ENCODE data around the gene FBN3. TPM values are rescaled to one million over a fixed set of nuclear protein-coding genes. Genes with fewer than 3 reads are reported as not detected.
A peak's percentile ranks its signal among the peaks of the same experiment; 100 is the strongest.

Gene FBN3
- total RNA-seq: not detected
- polyA plus RNA-seq: not detected
- long read RNA-seq, donor 1: 0 reads
- long read RNA-seq, donor 2: 0 reads
- long read RNA-seq, donor 3: 0 reads
- long read RNA-seq, donor 4: 0 reads

GRCh38 chr19:8149261-8150094 is at the start of gene FBN3:
Gene FBN3, minus strand, starts transcription at chr19:8149592. Its CDS starts 2,112 bp downstream, at chr19:8147480.
- Histone ChIP-seq H3K9me3 (ENCODE audit: control insufficient read depth, low read length) (no peaks in the 10 kb centered on the region), H3K27me3 (ENCODE audit: control insufficient read depth, insufficient read depth) (no peaks in the 10 kb centered on the region), H3K4me3 (ENCODE audit: low read length) (peak within 1 kb of the TSS; percentile 43), H3K27ac (ENCODE audit: low read length) (no peak within 1 kb of the TSS), H3K4me1 (ENCODE audit: control insufficient read depth, insufficient read depth, low read length) (no peaks in the 10 kb centered on the region)
- WGBS: 5% methylated on average over 72 of the region's 72 CpGs
- ATAC-seq: no peak
- DNase-seq: no peak
- intact Hi-C loops (cut with DNase I): loop anchor here in 1 of 4 donors (10.0 kb wide), 2 partner anchors 105 to 185 kb away; no protein-coding TSS in a partner anchor

- WGBS: 55% methylated on average over 10 of the region's 10 CpGs
- ATAC-seq (no peak), DNase-seq (no peak)
- intact Hi-C loops (cut with DNase I): no loop called here
- Histone ChIP-seq H3K27me3 (ENCODE audit: control insufficient read depth, insufficient read depth) (no peaks in the 10 kb centered on the region), H3K4me3 (ENCODE audit: low read length) (no peak overlapping the region), H3K9me3 (ENCODE audit: control insufficient read depth, low read length) (no peaks in the 10 kb centered on the region), H3K27ac (ENCODE audit: low read length) (no peak overlapping the region), H3K4me1 (ENCODE audit: control insufficient read depth, insufficient read depth, low read length) (no peaks in the 10 kb centered on the region)
Measured at GRCh38 chr19:8196271-8196927, 47.0 kb upstream of the FBN3 start.

GRCh38 chr19:8194528-8195267 is 45.3 kb upstream of the FBN3 start:
- WGBS: 48% methylated on average over 11 of the region's 11 CpGs
- Histone ChIP-seq H3K27ac (ENCODE audit: low read length) (no peak overlapping the region), H3K27me3 (ENCODE audit: control insufficient read depth, insufficient read depth) (no peaks in the 10 kb centered on the region), H3K9me3 (ENCODE audit: control insufficient read depth, low read length) (no peaks in the 10 kb centered on the region), H3K4me3 (ENCODE audit: low read length) (no peak overlapping the region), H3K4me1 (ENCODE audit: control insufficient read depth, insufficient read depth, low read length) (no peaks in the 10 kb centered on the region)
- ATAC-seq (peak in 1 of 2 donors; percentile 42), DNase-seq (peak in 2 of 3 donors; percentile 66 to 70)
- intact Hi-C loops (cut with DNase I): no loop called here

- H3K9me3 ChIP-seq (ENCODE audit: control insufficient read depth, low read length): no peaks in the 10 kb centered on the region
- ATAC-seq (no peak), DNase-seq (no peak)
- WGBS: 69% methylated on average over 7 of the region's 7 CpGs
- no peak overlapping the region for H3K27ac ChIP-seq (ENCODE audit: low read length)
- H3K4me3 ChIP-seq (ENCODE audit: low read length): no peak overlapping the region
- no peaks in the 10 kb centered on the region for H3K4me1 ChIP-seq (ENCODE audit: control insufficient read depth, insufficient read depth, low read length)
- intact Hi-C loops (cut with DNase I): no loop called here
- H3K27me3 ChIP-seq (ENCODE audit: control insufficient read depth, insufficient read depth): no peaks in the 10 kb centered on the region
Measured at GRCh38 chr19:8192221-8192820, 42.9 kb upstream of the FBN3 start.

- Histone ChIP-seq H3K27me3 (ENCODE audit: control insufficient read depth, insufficient read depth) (no peaks in the 10 kb centered on the region), H3K4me1 (ENCODE audit: control insufficient read depth, insufficient read depth, low read length) (no peaks in the 10 kb centered on the region), H3K4me3 (ENCODE audit: low read length) (no peak overlapping the region), H3K9me3 (ENCODE audit: control insufficient read depth, low read length) (no peaks in the 10 kb centered on the region), H3K27ac (ENCODE audit: low read length) (no peak overlapping the region)
- DNase-seq (no peak), ATAC-seq (no peak)
- intact Hi-C loops (cut with DNase I): no loop called here
- WGBS: 85% methylated on average over 5 of the region's 5 CpGs
Measured at GRCh38 chr19:8185343-8186068, 36.1 kb upstream of the FBN3 start.

GRCh38 chr19:8184274-8184673 is 34.9 kb upstream of the FBN3 start:
- intact Hi-C loops (cut with DNase I): no loop called here
- Histone ChIP-seq H3K9me3 (ENCODE audit: control insufficient read depth, low read length) (no peaks in the 10 kb centered on the region), H3K27me3 (ENCODE audit: control insufficient read depth, insufficient read depth) (no peaks in the 10 kb centered on the region), H3K4me3 (ENCODE audit: low read length) (no peak overlapping the region), H3K27ac (ENCODE audit: low read length) (no peak overlapping the region), H3K4me1 (ENCODE audit: control insufficient read depth, insufficient read depth, low read length) (no peaks in the 10 kb centered on the region)
- DNase-seq (no peak), ATAC-seq (no peak)
- WGBS: 88% methylated on average over 9 of the region's 9 CpGs

GRCh38 chr19:8180018-8180417 is 30.6 kb upstream of the FBN3 start:
- H3K9me3 ChIP-seq (ENCODE audit: control insufficient read depth, low read length): no peaks in the 10 kb centered on the region
- H3K4me3 ChIP-seq (ENCODE audit: low read length): no peak overlapping the region
- H3K4me1 ChIP-seq (ENCODE audit: control insufficient read depth, insufficient read depth, low read length): no peaks in the 10 kb centered on the region
- no peak overlapping the region for H3K27ac ChIP-seq (ENCODE audit: low read length)
- no peak for DNase-seq
- no peak for ATAC-seq
- no peaks in the 10 kb centered on the region for H3K27me3 ChIP-seq (ENCODE audit: control insufficient read depth, insufficient read depth)
- intact Hi-C loops (cut with DNase I): no loop called here
- WGBS: 83% methylated on average over 6 of the region's 6 CpGs

GRCh38 chr19:8174706-8175105 is 25.3 kb upstream of the FBN3 start:
- no peaks in the 10 kb centered on the region for H3K9me3 ChIP-seq (ENCODE audit: control insufficient read depth, low read length)
- WGBS: 89% methylated on average over 9 of the region's 9 CpGs
- intact Hi-C loops (cut with DNase I): no loop called here
- no peaks in the 10 kb centered on the region for H3K4me1 ChIP-seq (ENCODE audit: control insufficient read depth, insufficient read depth, low read length)
- H3K27ac ChIP-seq (ENCODE audit: low read length): no peak overlapping the region
- ATAC-seq (no peak), DNase-seq (no peak)
- no peaks in the 10 kb centered on the region for H3K27me3 ChIP-seq (ENCODE audit: control insufficient read depth, insufficient read depth)
- H3K4me3 ChIP-seq (ENCODE audit: low read length): no peak overlapping the region

GRCh38 chr19:8168537-8168936 is 19.1 kb upstream of the FBN3 start:
- no peak overlapping the region for H3K27ac ChIP-seq (ENCODE audit: low read length)
- H3K4me1 ChIP-seq (ENCODE audit: control insufficient read depth, insufficient read depth, low read length): no peaks in the 10 kb centered on the region
- H3K9me3 ChIP-seq (ENCODE audit: control insufficient read depth, low read length): no peaks in the 10 kb centered on the region
- no peak for ATAC-seq
- DNase-seq: no peak
- H3K4me3 ChIP-seq (ENCODE audit: low read length): no peak overlapping the region
- intact Hi-C loops (cut with DNase I): no loop called here
- H3K27me3 ChIP-seq (ENCODE audit: control insufficient read depth, insufficient read depth): no peaks in the 10 kb centered on the region
- 94% methylated on average over 7 of the region's 7 CpGs for WGBS

GRCh38 chr19:8167985-8168384 is 18.6 kb upstream of the FBN3 start:
- no peak for DNase-seq
- Histone ChIP-seq H3K27me3 (ENCODE audit: control insufficient read depth, insufficient read depth) (no peaks in the 10 kb centered on the region), H3K9me3 (ENCODE audit: control insufficient read depth, low read length) (no peaks in the 10 kb centered on the region), H3K4me1 (ENCODE audit: control insufficient read depth, insufficient read depth, low read length) (no peaks in the 10 kb centered on the region), H3K4me3 (ENCODE audit: low read length) (no peak overlapping the region), H3K27ac (ENCODE audit: low read length) (no peak overlapping the region)
- intact Hi-C loops (cut with DNase I): no loop called here
- no peak for ATAC-seq
- 57% methylated on average over 6 of the region's 6 CpGs for WGBS
